BLaER1 (cell line): Measurements from ENCODE around the gene RAPSN.

ENCODE experiments used
- H3K27ac ChIP-seq: shearing (Covaris generic); formaldehyde crosslinking; 2 replicates; pipeline ENCODE4 v1.8.1; 2022
- H3K27me3 ChIP-seq: shearing (Covaris generic); formaldehyde crosslinking; 2 replicates; pipeline ENCODE4 v1.8.1; 2022
- H3K36me3 ChIP-seq: shearing (Covaris generic); formaldehyde crosslinking; 2 replicates; pipeline ENCODE4 v1.8.1; 2022
- H3K4me1 ChIP-seq: shearing (Covaris generic); formaldehyde crosslinking; 2 replicates; pipeline ENCODE4 v1.8.1; 2022
- H3K4me2 ChIP-seq: shearing (Covaris generic); formaldehyde crosslinking; 2 replicates; pipeline ENCODE4 v1.8.1; 2022
- H3K4me3 ChIP-seq: shearing (Covaris generic); formaldehyde crosslinking; 2 replicates; pipeline ENCODE4 v1.8.1; 2022
- H3K9ac ChIP-seq: shearing (Covaris generic); formaldehyde crosslinking; 2 replicates; pipeline ENCODE4 v1.8.1; 2022
- H3K9me3 ChIP-seq: shearing (Covaris generic); formaldehyde crosslinking; 2 replicates; pipeline ENCODE4 v1.8.1; 2022
- H4K20me1 ChIP-seq: shearing (Covaris generic); formaldehyde crosslinking; 2 replicates; pipeline ENCODE4 v1.8.1; 2022
- Cebpa-rat ChIP-seq: shearing (Covaris generic); IDR thresholded peaks from 2 replicates; pipeline ENCODE4 v1.8.1; 2022

RAPSN gene

DNA sequence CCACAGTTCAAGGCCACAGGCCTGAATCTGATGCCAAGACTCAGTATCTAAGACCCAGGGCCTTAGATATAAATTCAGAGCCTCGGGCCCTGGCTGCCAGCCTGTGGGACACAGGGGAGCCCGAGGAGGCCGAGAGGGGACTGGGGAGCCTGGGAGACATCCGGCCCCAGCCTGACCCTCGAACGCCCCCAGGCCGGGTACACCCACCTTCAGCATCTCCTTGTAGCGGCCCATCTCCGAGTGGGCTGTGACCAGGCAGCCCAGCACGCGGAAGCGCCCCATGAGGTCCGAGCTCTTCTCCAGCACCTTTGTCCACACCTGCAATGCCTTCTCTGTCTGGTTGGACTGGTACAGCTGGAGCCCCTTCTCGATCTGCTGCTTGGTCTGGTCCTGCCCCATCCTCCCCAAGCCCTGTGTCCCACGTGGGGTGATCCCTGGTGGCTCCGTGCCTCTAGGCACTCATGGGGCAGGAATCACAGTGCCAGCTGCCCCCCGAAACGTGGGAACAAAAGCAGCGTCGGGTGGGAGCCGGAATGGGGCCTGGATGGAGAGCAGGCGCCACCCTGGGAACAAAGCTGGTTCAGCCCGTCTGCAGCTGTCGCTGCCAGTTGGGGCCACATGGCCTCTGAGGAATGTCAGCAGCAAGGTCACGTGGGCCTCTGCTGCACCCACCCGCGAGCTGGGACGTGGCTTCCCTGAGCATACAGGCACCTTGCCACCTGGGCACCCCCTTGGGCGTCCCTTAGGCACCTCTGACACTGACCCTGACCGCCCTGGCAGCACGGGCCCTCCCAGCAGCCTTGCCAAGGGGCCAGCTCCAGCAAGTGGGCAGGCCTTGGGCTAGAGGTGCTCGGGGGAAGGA lies at the start of gene RAPSN:
RAPSN (minus strand) TSS at position 571 of the 862 bp plus-strand sequence; CDS start at position 399, 172 bp downstream.
- TF ChIP-seq Cebpa-rat = no peak
- Histone ChIP-seq H3K27ac (no peak within 1 kb of the TSS), H3K4me3 (no peak within 1 kb of the TSS), H3K9me3 (no peaks in the 10 kb centered on the region), H3K9ac (no peak within 1 kb of the TSS), H3K36me3 (no peaks in the 10 kb centered on the region), H3K4me2 (no peak within 1 kb of the TSS), H4K20me1 (no peaks in the 10 kb centered on the region), H3K27me3 (no peaks in the 10 kb centered on the region), H3K4me1 (no peaks in the 10 kb centered on the region)

DNA sequence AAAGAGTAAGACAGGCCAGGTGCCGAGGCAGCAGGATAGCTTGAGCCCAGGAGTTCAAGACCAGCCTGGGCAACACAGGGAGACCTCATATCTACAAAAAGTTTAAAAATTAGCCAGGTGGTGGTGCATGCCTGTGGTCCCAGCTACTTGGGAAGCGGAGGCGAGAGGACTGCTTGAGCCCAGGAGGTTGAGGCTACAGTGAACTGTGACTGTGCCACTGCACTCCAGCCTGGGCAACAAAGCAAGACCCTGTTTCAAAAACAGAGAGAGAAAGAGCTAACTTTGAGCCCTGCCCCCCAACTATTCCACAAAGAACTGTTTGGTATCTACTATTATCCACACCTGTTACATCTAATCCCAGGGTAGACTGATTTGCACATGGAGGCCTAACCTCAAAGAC lies 49.2 kb upstream of the RAPSN start:
- Histone ChIP-seq H4K20me1 (peaks cover 100% of the 10 kb centered on the region), H3K4me1 (peaks cover 14% of the 10 kb centered on the region; the same call in 1 of the 2 replicates), H3K4me2 (no peak overlapping the region)

DNA sequence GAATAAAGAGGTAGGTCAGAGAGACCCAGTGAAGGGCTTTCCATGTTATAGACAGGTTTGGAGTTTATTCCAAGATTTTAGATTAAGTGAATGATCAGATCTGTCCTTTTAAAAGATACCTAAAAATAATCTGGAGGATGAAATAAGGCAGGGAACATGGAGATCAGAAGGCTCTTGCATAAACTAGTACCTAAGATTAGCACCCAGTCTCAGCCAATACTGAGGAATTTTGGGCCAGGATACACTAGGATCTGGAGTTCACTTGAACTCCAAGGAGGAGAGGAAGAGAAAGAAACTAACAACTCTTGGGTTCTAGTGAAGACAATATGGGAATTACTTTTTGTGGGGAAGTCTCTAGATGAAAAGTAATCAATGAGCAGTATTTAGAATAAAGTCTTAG lies 47.9 kb upstream of the RAPSN start:
- H3K4me3 ChIP-seq = no peak overlapping the region
- no peaks in the 10 kb centered on the region for H3K27me3 ChIP-seq
- peaks cover 100% of the 10 kb centered on the region for H4K20me1 ChIP-seq
- no peaks in the 10 kb centered on the region for H3K9me3 ChIP-seq
- TF ChIP-seq Cebpa-rat = no peak
- H3K9ac ChIP-seq = no peak overlapping the region
- H3K36me3 ChIP-seq = peaks cover 97% of the 10 kb centered on the region
- no peak overlapping the region for H3K27ac ChIP-seq
- H3K4me2 ChIP-seq = no peak overlapping the region
- peaks cover 14% of the 10 kb centered on the region; the same call in 1 of the 2 replicates for H3K4me1 ChIP-seq

More for the DNA sequence above, 49.2 kb upstream of the RAPSN start:
- H3K27ac ChIP-seq = no peak overlapping the region
- H3K9ac ChIP-seq = no peak overlapping the region
- H3K36me3 ChIP-seq = peaks cover 83% of the 10 kb centered on the region
- TF ChIP-seq Cebpa-rat = no peak
- H3K9me3 ChIP-seq = no peaks in the 10 kb centered on the region
- H3K27me3 ChIP-seq = no peaks in the 10 kb centered on the region
- no peak overlapping the region for H3K4me3 ChIP-seq

DNA sequence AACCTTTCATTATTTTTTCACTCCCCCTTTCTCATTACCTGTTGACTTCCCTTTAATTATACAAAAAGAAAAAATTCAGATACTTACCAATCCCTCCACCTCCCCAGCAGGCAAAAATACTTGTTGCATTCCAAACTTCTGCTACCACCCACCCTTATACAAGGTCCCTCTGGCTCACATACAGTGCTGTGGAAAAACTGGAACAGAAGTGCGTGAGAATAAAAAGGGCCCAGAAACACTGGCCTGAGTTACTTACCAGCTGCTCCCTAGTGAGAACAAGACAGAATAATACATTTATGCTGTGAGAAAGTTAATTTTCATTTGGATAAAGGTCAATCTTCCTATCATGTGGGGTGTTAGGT lies 46.9 kb upstream of the RAPSN start:
- H3K36me3 ChIP-seq = peaks cover 94% of the 10 kb centered on the region
- no peaks in the 10 kb centered on the region for H3K27me3 ChIP-seq
- no peak overlapping the region for H3K9ac ChIP-seq
- no peak overlapping the region for H3K4me3 ChIP-seq
- peaks cover 100% of the 10 kb centered on the region for H4K20me1 ChIP-seq
- TF ChIP-seq Cebpa-rat = no peak
- H3K4me1 ChIP-seq = peaks cover 9% of the 10 kb centered on the region; the same call in 1 of the 2 replicates
- H3K27ac ChIP-seq = no peak overlapping the region
- H3K9me3 ChIP-seq = no peaks in the 10 kb centered on the region
- H3K4me2 ChIP-seq = no peak overlapping the region

DNA sequence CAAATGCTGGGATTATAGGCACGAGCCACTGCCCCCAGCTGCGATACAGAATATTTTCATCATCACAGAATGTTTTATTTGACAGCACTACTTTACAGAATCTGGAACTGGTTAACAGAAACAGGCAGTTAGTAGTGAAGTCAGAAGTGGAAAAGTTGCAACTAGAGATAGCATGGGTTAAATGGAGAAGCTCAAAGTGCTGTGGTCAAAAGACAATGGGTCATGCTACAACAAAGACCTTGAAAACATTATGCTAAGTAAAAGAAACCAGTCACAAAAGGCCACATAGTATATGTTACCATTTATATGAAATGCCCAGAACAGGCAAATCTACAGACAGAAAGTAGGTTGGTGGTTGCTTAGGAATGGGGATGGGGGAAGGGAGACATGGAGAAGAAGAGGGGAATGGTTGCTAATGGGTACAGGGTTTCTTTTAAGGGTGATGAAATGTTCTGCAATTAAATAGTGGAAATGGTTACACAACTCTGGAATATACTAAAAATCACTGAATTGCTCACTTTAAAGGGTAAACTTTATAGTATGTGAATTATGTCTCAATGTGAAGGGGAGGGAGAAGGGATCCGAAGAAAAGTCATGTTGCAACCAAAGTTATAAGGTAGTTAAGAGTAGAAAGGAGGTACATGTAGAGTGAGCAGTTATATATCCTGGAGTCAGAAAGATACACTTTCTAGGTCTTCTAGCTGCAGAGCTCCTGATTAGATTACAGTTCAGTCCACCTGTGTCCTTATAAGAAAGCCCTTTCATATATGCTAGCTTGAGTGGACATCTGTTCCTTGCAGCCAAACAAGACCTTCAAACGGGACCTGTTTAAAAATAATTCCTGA lies 46.3 kb upstream of the RAPSN start:
- no peaks in the 10 kb centered on the region for H3K9me3 ChIP-seq
- H3K27me3 ChIP-seq = no peaks in the 10 kb centered on the region
- peaks cover 100% of the 10 kb centered on the region for H4K20me1 ChIP-seq
- H3K4me3 ChIP-seq = no peak overlapping the region
- no peak for TF ChIP-seq Cebpa-rat
- peaks cover 9% of the 10 kb centered on the region; the same call in 1 of the 2 replicates for H3K4me1 ChIP-seq
- no peak overlapping the region for H3K9ac ChIP-seq
- H3K4me2 ChIP-seq = no peak overlapping the region
- no peak overlapping the region for H3K27ac ChIP-seq
- peaks cover 92% of the 10 kb centered on the region for H3K36me3 ChIP-seq

DNA sequence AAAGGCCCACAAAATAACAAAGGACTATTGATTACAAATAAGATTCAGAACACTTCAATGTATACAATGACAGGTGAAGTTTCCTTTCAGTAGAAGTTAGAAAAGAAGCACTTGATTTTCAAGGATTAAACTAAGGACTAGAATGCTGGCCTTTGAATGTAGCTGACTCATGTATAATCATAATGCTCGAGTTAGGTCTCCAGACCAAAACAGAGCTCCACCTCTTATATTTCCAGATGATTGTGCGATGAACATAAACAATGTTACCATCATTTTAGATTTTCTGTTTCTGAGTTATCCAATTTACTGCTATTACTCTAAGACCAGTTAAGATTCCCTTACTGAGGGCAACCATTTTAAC lies 40.4 kb upstream of the RAPSN start:
- no peak overlapping the region for H3K27ac ChIP-seq
- no peaks in the 10 kb centered on the region for H3K4me1 ChIP-seq
- peaks cover 91% of the 10 kb centered on the region for H4K20me1 ChIP-seq
- H3K27me3 ChIP-seq = no peaks in the 10 kb centered on the region
- H3K4me3 ChIP-seq = no peak overlapping the region
- TF ChIP-seq Cebpa-rat = no peak
- H3K9me3 ChIP-seq = no peaks in the 10 kb centered on the region
- H3K4me2 ChIP-seq = no peak overlapping the region
- peaks cover 83% of the 10 kb centered on the region for H3K36me3 ChIP-seq
- no peak overlapping the region for H3K9ac ChIP-seq

DNA sequence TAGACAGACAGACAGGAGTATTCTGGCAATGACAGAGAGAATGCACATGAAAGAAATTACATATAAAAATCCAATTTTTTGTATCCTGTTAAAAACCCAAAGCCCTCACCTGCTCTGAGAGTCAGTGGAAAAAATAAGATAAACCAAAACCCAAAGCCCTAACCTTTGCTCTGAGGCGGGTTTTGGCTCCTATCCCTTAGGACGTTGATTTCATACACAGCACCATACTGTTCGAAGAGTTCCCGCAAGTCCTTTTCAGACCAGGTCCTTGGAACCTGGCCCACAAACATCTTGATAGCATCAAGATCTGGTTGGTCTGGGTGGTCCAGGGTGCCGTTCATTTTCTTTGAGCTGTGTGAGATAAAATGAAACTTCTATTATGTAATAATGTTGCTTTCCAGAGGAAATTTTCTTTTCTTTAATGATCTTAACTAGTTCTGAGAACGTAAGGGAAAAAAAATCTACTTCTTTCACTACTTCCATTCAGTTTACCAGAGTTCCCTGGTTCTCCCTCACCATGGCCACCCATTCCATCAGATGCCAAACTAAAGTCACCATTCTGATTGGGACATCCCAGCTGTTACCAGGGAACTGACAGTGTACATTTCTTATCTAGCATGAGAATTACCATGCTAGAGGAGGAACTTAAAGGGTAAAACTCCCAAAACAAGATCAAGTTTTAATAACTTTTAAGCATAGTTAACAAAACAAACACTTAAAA lies 39.9 kb upstream of the RAPSN start:
- Histone ChIP-seq H3K4me1 (no peaks in the 10 kb centered on the region), H3K4me3 (no peak overlapping the region), H4K20me1 (peaks cover 91% of the 10 kb centered on the region), H3K27ac (no peak overlapping the region), H3K36me3 (peaks cover 83% of the 10 kb centered on the region), H3K9ac (no peak overlapping the region), H3K27me3 (no peaks in the 10 kb centered on the region), H3K4me2 (no peak overlapping the region), H3K9me3 (no peaks in the 10 kb centered on the region)
- TF ChIP-seq Cebpa-rat = no peak

DNA sequence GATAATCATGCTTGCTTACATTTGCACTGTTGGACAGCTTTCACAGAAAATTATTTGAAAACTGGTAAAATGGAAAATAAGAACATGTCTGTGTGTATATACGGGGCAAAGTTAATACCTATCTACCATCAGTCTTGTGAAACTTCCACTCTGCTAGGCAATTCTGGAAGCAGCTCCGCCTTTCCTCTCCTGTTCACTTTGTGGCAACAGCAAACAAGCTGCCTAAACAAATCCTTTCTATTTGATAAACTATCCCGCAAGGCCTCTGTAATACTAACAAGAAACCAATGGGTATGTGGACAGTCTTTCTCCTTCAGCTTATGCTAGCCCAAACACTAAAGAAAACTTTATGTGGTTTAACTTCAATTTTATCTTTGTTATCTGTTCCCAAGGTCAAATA lies 39.2 kb upstream of the RAPSN start:
- Histone ChIP-seq H3K4me2 (no peak overlapping the region), H3K4me3 (no peak overlapping the region), H4K20me1 (peaks cover 91% of the 10 kb centered on the region), H3K9me3 (no peaks in the 10 kb centered on the region), H3K27ac (no peak overlapping the region), H3K9ac (no peak overlapping the region), H3K27me3 (no peaks in the 10 kb centered on the region), H3K4me1 (no peaks in the 10 kb centered on the region), H3K36me3 (peaks cover 83% of the 10 kb centered on the region)
- TF ChIP-seq Cebpa-rat = no peak

DNA sequence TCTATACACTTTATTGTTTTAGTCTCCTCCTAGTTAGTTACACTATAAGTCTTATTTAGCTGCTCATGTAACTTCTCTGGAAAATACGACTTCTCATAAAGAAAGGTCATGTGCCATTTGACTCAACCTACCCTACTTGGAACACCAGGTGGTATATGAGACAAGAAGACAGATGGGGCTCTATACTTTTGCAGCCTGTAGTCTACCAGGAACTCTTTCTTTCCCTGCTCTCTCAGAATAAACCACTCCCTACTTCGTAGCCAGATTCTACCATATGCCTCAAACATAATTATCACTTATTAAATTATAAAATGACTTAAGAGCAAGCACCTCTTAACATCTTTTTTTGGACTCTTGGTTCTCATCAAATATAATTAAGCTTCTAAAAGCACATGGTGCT lies 38.5 kb upstream of the RAPSN start:
- H3K4me3 ChIP-seq = no peak overlapping the region
- peaks cover 91% of the 10 kb centered on the region for H4K20me1 ChIP-seq
- no peaks in the 10 kb centered on the region for H3K27me3 ChIP-seq
- no peak overlapping the region for H3K9ac ChIP-seq
- no peak overlapping the region for H3K27ac ChIP-seq
- H3K9me3 ChIP-seq = no peaks in the 10 kb centered on the region
- H3K36me3 ChIP-seq = peaks cover 83% of the 10 kb centered on the region
- TF ChIP-seq Cebpa-rat = no peak
- no peak overlapping the region for H3K4me2 ChIP-seq
- H3K4me1 ChIP-seq = no peaks in the 10 kb centered on the region
